Endothelial cell of umbilical vein (primary cell): ENCODE data around the gene FOXL3. TPM values are rescaled to one million over a fixed set of nuclear protein-coding genes. Genes with fewer than 3 reads are reported as not detected.

Experiments used
- BruUV-seq: library from RNA; stranded (reverse); fragments of 400-500 nt; replicated peaks from 2 replicates; lab custom pipeline; 2021; lab: Mats Ljungman, UMichigan
- CTCF ChIA-PET: fragments of 300-600, 350-600 bp; sonication (Branson Sonifier 250); formaldehyde crosslinking; loops from one replicate; lab custom pipeline; 2021; ENCODE audit warnings: antibody characterized with exemption, inconsistent platforms; lab: Charles Lee
- POLR2A ChIA-PET: fragments of 300-600, 350-600 bp; sonication (Branson Sonifier 250); formaldehyde crosslinking; loops from one replicate; lab custom pipeline; 2021; ENCODE audit warnings: antibody characterized with exemption, inconsistent platforms; lab: Charles Lee
- DNase-seq: peaks from one replicate; pipeline ENCODE4 v3.0.0-alpha.2; 2011; ENCODE audit warnings: low read depth, low spot score
- FAIRE-seq: peaks from 2 replicates; lab custom pipeline; 2011; peaks lifted over from hg19 to GRCh38; lab: Jason Lieb, UNC
- H2AFZ ChIP-seq: 2 replicates; pipeline ENCODE4 v1.6.0; 2012; ENCODE audit warnings: low read depth, low read length, control low read depth, inconsistent platforms
- H3K27ac ChIP-seq: 2 replicates; pipeline ENCODE4 v1.5.1; 2011; ENCODE audit warnings: low read depth, mild to moderate bottlenecking, control low read depth, low read length, moderate library complexity; ENCODE audit not compliant: insufficient read depth
- H3K27me3 ChIP-seq, 2 experiments: 2 replicates each; pipeline versions ENCODE4 v1.6.0 to v1.6.1; 2011; ENCODE audit warnings: low read length in 2 of 2, mixed read lengths in 1 of 2; ENCODE audit not compliant: control insufficient read depth in 2 of 2, insufficient read depth in 2 of 2
- H3K36me3 ChIP-seq, 2 experiments: 2 replicates in 1 of 2; 3 replicates in 1 of 2; pipeline ENCODE4 v1.5.1; 2011; ENCODE audit warnings: low read length in 2 of 2, mild to moderate bottlenecking in 1 of 2, moderate library complexity in 1 of 2; ENCODE audit not compliant: control insufficient read depth in 2 of 2, insufficient read depth in 2 of 2; ENCODE audit errors: extremely low read depth in 1 of 2
- H3K4me1 ChIP-seq: 3 replicates; pipeline ENCODE4 v1.5.1; 2011; ENCODE audit warnings: mild to moderate bottlenecking, low read length; ENCODE audit not compliant: control insufficient read depth, insufficient read depth; ENCODE audit errors: extremely low read depth
- H3K4me2 ChIP-seq: 2 replicates; pipeline ENCODE4 v1.6.1; 2011; ENCODE audit warnings: low read length, control low read depth, mixed read lengths; ENCODE audit not compliant: insufficient read depth
- H3K4me3 ChIP-seq, 3 experiments: fragments of 200-600 bp in 1 of 3; sonication (generic), shearing (Covaris generic) in 1 of 3; replicated peaks in 1 of 3; 2 replicates each; pipeline ENCODE4 v1.5.1; 2011 to 2016; ENCODE audit warnings: control low read depth in 3 of 3, low read length in 3 of 3, mild to moderate bottlenecking in 2 of 3, inconsistent platforms in 1 of 3, low read depth in 1 of 3, moderate library complexity in 1 of 3; ENCODE audit not compliant: insufficient read depth in 1 of 3
- H3K79me2 ChIP-seq: 2 replicates; pipeline ENCODE4 v1.6.0; 2012; ENCODE audit warnings: low read length, inconsistent platforms; ENCODE audit not compliant: control insufficient read depth, insufficient read depth
- H3K9ac ChIP-seq: replicated peaks from 2 replicates; pipeline ENCODE3; 2011; ENCODE audit warnings: low read length, control low read depth; ENCODE audit not compliant: insufficient read depth; ENCODE audit errors: extremely low read depth
- H3K9me1 ChIP-seq: replicated peaks from 3 replicates; pipeline ENCODE4 v1.6.0; 2011; ENCODE audit warnings: mild to moderate bottlenecking, low read length; ENCODE audit not compliant: control insufficient read depth, insufficient read depth; ENCODE audit errors: extremely low read depth
- H3K9me3 ChIP-seq: replicated peaks from 2 replicates; pipeline ENCODE4 v1.5.1; 2012; ENCODE audit warnings: low read length, inconsistent platforms; ENCODE audit not compliant: control insufficient read depth, insufficient read depth
- H4K20me1 ChIP-seq: replicated peaks from 2 replicates; pipeline ENCODE3; 2011; ENCODE audit warnings: mild to moderate bottlenecking, low read length; ENCODE audit not compliant: control insufficient read depth, insufficient read depth; ENCODE audit errors: extremely low read depth
- CTCF ChIP-seq, 2 donors: IDR thresholded peaks; 1 replicate in 1 of 2; 2 replicates in 1 of 2; pipeline ENCODE4 v1.5.1; 2011; ENCODE audit warnings: low read length in 2 of 2, mild to moderate bottlenecking in 2 of 2, moderate library complexity in 2 of 2, control low read depth in 1 of 2, inconsistent platforms in 1 of 2, low read depth in 1 of 2; ENCODE audit not compliant: insufficient read depth in 1 of 2; ENCODE audit errors: extremely low read depth in 1 of 2
- EZH2 ChIP-seq: IDR thresholded peaks from 2 replicates; pipeline ENCODE4 v1.6.1; 2012; ENCODE audit warnings: borderline replicate concordance, low read depth, mild to moderate bottlenecking, moderate library complexity, low read length, inconsistent platforms; ENCODE audit not compliant: severe bottlenecking
- FOS ChIP-seq: IDR thresholded peaks from 2 replicates; pipeline ENCODE4 v1.6.1; 2011; ENCODE audit warnings: mild to moderate bottlenecking, low read length, moderate library complexity, borderline replicate concordance; ENCODE audit not compliant: insufficient read depth
- GATA2 ChIP-seq: IDR thresholded peaks from 2 replicates; pipeline ENCODE4 v1.7.0; 2011; ENCODE audit warnings: low read depth, mild to moderate bottlenecking, moderate library complexity, mixed read lengths, low read length; ENCODE audit not compliant: insufficient read length, insufficient read depth
- JUN ChIP-seq: IDR thresholded peaks from 2 replicates; pipeline ENCODE4 v1.6.1; 2011; ENCODE audit warnings: borderline replicate concordance, low read depth; ENCODE audit not compliant: insufficient read length, insufficient read depth
- MYC ChIP-seq: IDR thresholded peaks from one replicate; pipeline ENCODE4 v1.6.1; 2011; ENCODE audit warnings: mild to moderate bottlenecking, low read depth, low read length
- POLR2A ChIP-seq: IDR thresholded peaks from 2 replicates; pipeline ENCODE4 v1.6.1; 2012; ENCODE audit warnings: low read depth, mild to moderate bottlenecking, control low read depth, low read length
- POLR2AphosphoS5 ChIP-seq: IDR thresholded peaks from 2 replicates; pipeline ENCODE4 v1.6.1; 2012; ENCODE audit warnings: low read depth, mild to moderate bottlenecking, control low read depth, low read length, moderate library complexity; ENCODE audit not compliant: insufficient read depth
- dilution Hi-C: fragments of 300-500 bp; cut with MboI; formaldehyde crosslinking; loops from one replicate; pipeline ENCODE4 v1.15.0; 2019; ENCODE audit warnings: low sequenced_read_pairs; ENCODE audit not compliant: extremely low pct_ligation_motif_present
- intact Hi-C: fragments of 100-400 bp; cut with micrococcal nuclease; formaldehyde crosslinking; loops from one replicate; pipeline ENCODE4 v1.10.0; 2022
- polyA plus RNA-seq, 4 experiments: library from polyadenylated mRNA; depleted of rRNA in 3 of 4; stranded (reverse) in 3 of 4; unstranded in 1 of 4; fragments of >200 nt; gene quantifications; 2 replicates each; pipeline versions ENCODE4 v1.2.1 to v1.2.3, GENCODE V29; 2011 to 2012; ENCODE audit warnings: missing spikeins in 1 of 4
- total RNA-seq: library from RNA; stranded (reverse); gene quantifications from 2 replicates; pipeline ENCODE4 v1.2.3, GENCODE V29; 2021
- TF ChIP-seq, protein P1 (sequence below): IDR thresholded peaks from 2 replicates; pipeline ENCODE4 v1.6.1; 2011; ENCODE audit not compliant: insufficient read depth, insufficient read length

FOXL3 gene
- total and polyA plus RNA-seq, 2 donors (not counting 3 experiments of a cell fraction or from before 2014, with no cell fraction given), result not detected

DNA sequence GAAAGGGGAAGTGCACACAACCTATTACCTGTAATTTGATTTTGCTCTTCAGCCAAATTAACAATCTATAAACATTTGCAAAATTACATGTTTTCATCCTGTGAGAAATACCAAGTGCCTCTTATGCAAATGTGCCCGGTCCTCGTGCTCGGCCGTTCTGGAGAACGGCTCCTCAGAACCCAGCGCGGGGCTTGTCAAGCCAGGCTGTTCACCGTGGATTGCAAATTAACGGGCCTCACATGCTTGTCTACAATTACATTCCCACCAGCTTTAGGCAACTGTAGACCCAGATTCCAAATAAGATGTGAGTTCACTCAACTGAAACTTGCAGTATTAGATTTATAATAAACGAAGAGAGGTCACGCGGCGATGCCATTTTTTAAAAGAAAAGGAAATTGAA lies 8.8 kb downstream of the FOXL3 start:
- Histone ChIP-seq H3K9me1 (no peaks in the 10 kb centered on the region), H3K79me2 (no peaks in the 10 kb centered on the region), H3K9me3 (no peaks in the 10 kb centered on the region), H3K4me3 (no peak overlapping the region), H3K27me3 (peaks cover 0 to 2% of the 10 kb centered on the region in 2 experiments), H2AFZ (no peak overlapping the region), H3K36me3 (no peaks in the 10 kb centered on the region), H3K4me2 (no peak overlapping the region), H4K20me1 (no peaks in the 10 kb centered on the region), H3K9ac (no peak overlapping the region), H3K27ac (no peak overlapping the region), H3K4me1 (no peaks in the 10 kb centered on the region)
- intact Hi-C loops (no loop called here), dilution Hi-C loops (no loop called here)
- ChIA-PET POLR2A (no interaction called here), CTCF (no interaction called here)
- no TSS peak for BruUV-seq
- TF ChIP-seq JUN (no peak), POLR2AphosphoS5 (no peak), POLR2A (no peak), GATA2 (no peak), EZH2 (no peak), CTCF (IDR thresholded peaks at IDR 0.05; ENCODE audit: extremely low read depth in 1 of 2, insufficient read depth in 1 of 2, low read depth in 1 of 2, low read length in 2 of 2) (no peak), FOS (no peak), MYC (no peak)
- TF ChIP-seq, protein P1, sequence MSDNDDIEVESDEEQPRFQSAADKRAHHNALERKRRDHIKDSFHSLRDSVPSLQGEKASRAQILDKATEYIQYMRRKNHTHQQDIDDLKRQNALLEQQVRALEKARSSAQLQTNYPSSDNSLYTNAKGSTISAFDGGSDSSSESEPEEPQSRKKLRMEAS, result no peak
- DNase-seq, result no peak
- FAIRE-seq, result no peak
